SKM-1 (cell line): ENCODE measurements around the gene SLC38A6.
"Not testable (repeated sequence)": the region's sequence is repeated elsewhere in the genome, so short reads cannot be mapped to it uniquely, and the experiment has no call there.

Experiments used
- DNase-seq: peaks from one replicate; lab custom pipeline; 2025; ENCODE audit not compliant: unreplicated experiment; lab: John Stamatoyannopoulos, UW

SLC38A6 gene

DNA sequence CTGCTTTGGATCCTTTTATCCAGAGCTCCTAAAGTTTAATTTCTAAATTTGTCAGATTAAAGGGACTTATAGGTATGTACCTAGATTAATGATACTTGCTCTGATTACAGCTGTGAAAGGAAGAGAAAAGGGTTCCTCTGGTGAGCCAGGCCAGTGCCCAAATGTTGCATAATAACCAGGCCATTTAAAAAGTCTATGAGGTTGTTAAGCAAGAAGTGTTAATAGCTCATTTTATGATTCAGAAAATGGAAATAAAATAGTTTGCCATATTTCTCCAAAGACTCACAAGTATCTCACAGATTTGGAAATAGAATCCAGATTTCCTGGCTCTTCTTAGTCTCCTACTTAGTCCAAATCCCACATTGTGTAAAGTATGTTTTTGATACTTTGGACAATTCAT is 67.6 kb downstream of the SLC38A6 start:
- DNase-seq, result no peak

DNA sequence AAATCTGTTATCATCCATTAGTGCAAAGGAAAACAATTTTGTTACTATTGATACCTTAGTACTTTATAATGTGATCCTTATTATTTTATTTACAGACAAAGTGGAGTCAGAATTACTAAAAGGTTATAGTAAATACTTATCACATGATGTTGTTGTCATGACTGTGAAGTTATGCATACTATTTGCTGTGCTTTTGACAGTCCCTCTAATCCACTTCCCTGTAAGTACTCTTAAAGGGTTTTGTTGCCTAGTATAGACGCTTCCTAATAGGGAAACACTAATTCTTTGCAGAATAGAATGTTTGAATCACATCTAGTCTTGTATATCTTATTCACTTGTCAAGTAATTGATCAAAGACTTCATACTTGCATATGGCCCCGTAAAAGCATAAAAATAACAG is 69.4 kb downstream of the SLC38A6 start:
- no peak for DNase-seq

DNA sequence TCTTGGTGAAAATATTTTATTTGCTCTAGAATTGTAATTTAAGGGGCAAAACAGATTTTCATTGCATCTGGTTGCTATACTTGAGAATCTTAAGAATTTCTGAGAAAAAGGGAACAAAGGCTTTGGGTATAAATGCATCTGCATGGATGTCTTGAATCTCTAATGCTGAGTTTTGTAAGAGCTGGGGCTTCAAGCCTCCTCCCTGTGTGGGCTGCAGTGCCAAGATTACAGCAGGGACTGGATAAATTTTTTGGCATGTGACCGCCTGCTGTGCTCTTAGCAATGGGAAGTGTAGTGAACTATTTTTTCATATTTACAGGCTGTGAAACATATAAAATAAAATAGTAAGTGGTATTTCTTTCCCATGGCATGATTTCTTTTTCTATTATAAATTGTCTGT is 70.0 kb downstream of the SLC38A6 start:
- no peak for DNase-seq

DNA sequence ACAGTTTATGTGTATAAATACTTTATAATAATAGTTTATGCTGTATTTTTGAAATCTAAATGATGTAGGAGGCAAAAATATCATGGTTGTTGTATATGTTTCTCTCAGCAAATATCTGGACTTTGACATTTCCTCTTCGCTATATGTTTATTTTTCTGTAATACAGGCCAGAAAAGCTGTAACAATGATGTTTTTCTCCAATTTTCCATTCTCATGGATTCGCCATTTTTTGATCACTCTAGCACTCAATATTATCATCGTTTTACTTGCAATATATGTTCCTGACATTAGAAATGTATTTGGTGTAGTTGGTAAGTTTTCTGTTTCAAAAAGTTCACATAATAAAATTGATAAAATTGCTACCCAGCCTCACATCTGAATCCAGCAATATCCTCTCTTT is 70.6 kb downstream of the SLC38A6 start:
- no peak for DNase-seq

DNA sequence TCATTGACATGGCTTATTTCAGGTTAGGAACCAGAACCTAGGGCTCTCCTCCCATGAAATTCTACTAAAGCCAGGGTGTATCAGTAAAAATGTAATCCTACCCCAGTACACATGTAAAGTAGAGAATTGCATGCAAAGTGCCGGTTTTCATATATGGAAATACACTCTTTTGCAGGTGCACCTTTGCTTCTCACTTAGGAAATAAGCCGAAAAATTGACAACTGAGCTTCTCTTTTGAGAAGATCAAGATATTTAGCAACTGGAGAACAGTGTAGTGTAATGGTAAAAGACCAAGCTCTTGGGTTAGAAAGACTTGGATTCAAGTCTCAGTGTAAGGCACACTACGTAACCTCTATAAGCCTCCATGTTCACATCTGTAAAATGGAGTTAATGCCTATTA is 82.4 kb downstream of the SLC38A6 start:
- no peak for DNase-seq

DNA sequence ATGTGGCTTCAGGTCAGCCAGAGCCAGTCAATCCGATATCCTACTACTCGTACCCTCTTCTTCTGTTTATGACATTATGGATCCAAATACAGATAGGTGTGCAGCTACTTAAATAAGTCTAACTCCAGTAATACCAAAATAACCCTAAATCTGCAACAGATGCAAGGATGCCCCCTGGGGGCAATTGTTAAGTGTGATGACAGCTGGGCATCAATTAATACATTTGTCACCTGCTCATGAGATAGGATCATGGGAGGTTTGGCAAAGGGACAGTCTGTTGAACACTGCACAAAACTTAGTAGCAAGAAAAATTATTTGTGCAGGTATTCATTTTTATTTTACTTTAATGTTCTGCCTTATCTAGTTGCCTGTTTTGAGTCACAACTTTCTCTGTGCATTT is 83.2 kb downstream of the SLC38A6 start:
- no peak for DNase-seq

DNA sequence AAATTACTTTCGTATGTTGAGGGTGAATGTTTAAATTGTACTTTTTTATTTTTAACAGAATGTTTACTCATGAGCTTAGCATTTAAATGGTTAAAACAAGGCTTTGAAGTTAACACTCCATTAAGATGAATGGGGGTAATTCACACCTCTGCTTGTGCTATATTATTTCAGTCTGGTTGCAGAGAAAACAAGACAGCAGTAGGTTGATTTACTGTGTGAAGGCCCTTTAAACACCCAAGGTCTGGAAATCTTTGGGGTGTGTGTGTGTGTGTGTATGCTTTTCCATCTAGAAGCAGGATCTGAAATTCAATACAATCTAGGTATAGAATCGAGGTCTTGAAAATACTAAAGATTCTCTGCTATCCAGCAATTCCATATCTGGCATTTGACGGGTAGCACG is 83.8 kb downstream of the SLC38A6 start:
- DNase-seq, result no peak

DNA sequence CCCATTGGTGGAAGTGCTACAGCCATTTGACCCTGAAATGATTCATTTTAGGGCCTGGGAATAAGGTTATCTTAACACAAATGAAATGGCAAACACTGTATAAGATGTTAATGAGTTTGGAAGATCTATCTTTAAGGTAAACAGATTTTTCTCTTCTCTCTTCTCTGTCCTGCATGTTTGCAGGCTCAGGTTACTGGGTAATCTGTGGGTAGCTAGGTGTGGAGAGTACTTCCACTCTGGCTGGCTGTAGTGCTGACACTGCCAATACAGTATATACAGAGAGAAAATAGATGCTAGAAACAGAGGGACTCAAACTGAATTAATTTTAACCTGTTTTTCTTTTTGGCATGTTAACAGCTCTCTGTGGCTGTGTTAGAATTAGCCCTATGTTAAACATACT is 84.6 kb downstream of the SLC38A6 start:
- no peak for DNase-seq

DNA sequence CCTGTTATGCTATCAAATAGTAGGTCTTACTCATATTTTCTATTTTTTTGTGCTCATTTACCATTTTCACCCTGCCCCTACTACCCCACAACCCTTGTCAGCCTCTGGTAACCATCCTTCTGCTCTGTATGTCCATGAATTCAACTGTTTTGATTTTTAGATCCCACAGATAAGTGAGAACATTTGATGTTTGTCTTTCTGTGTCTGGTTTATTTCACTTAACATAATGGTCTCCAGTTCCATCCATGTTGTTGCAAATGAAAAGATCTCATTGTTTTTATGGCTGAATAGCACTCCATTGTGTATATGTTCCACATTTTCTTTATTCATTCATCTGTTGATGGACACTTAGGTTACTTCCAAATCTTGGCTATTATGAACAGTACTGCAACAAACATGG is 91.4 kb downstream of the SLC38A6 start:
- not testable (repeated sequence) for DNase-seq

DNA sequence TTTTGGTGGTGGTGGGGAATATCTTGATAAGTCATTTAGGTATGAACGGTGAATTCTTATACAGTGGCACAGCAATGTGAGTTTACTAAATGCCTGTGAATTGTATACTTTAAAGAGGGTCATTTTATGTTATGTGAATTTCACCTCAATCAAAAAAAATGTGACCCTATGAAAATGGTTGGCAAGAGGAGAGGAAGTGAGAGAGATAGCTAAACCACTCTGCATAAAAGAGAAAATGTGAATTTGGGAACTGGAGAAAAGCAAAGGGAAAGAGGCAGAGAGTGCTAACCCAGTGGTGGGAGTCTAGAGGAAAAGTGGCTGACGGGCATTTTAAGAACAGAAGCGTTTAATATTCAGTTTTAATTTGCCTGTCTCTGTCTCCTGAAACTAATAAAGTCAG is 93.8 kb downstream of the SLC38A6 start:
- no peak for DNase-seq

DNA sequence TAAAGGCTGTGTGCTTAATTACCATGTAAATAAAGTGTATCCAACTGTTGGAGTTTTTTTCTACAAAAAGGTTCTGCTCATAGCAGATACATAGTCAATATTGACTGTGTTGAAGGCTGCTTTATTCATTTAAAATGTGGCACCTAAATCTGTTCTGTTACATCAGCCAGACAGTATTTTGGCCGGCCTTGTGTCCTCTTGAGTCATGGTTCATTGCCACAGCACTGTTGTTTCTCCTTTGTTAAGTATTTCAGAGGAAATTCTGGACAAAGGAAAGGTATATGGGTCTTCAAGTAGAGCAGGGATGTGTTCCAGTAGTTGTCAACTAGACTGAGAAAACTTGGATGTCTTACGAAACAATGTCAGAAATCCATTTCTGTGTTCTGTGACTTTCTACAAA is 95.5 kb downstream of the SLC38A6 start:
- no peak for DNase-seq

DNA sequence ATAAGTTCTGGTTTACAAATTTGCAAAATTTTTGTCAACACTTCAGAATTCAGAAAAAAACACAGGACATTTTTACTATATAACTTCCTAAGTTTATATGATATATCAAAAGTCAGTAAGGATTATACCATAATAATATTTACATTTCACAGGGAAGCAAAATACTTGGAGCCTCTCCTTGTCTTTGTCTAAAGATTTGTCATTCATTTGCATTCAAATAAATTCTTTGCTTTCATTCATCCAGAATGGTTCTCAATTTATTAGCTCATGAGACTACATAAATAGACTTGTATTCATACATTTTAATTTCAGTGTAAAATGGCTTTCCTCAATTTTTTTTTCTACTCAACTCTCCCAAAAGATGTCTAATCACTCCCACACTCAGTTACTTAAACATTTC is 96.4 kb downstream of the SLC38A6 start:
- DNase-seq, result no peak

DNA sequence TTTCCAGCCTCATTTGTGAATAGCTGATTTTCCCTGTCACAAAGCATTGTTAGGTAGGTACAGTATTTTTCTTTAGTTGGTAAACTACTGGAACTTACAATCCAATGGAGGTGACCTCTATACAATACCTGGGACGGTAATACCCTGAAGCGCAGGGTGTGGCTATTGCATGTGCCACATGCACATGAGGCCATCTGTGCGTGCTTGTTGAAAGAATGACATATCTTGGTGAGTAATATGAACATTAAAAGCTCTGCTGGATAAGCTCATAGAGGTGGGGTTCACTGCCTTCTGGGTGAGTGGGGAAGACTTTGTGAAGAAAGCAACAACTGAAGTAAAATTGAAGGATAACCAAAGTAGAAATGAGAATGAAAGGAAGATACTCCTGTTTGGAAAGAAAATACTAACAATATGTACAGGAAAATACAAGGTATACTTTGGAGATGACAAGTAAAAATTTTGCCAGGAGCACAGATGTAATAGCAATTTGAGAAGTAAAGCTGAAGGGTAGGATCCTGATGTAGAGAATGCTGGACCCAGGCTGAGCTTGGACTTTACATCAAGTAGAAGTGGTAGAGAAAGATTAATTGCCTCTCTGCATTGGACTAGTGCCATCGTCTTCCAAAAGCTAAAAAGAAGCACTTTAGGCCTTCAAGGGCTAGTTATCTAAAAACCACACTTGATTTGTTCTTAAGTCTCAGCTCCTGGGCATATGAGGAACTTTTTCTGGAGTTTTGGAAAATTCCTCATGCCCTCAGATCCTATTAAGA is 97.1 kb downstream of the SLC38A6 start:
- no peak for DNase-seq

DNA sequence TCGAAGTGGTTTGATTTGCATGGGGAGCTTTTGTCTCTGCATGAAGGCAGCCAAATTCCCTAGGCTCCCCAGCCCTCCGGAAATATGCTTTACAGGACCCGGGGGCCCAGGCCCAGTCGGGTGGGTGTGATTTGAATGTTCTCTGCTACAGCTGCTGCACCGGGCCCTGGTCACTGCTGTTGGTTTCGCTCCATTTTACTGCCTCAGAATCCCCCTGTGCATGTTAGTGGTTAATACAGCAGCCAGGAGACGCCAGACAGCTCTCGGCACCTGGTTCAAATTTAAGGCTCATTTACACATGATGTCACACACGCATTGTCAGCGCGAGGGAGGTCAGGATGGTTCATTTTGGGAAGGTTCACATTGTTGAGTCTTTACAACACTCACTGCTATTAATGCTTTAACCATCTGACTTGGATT is 99.6 kb downstream of the SLC38A6 start:
- DNase-seq, result no peak

DNA sequence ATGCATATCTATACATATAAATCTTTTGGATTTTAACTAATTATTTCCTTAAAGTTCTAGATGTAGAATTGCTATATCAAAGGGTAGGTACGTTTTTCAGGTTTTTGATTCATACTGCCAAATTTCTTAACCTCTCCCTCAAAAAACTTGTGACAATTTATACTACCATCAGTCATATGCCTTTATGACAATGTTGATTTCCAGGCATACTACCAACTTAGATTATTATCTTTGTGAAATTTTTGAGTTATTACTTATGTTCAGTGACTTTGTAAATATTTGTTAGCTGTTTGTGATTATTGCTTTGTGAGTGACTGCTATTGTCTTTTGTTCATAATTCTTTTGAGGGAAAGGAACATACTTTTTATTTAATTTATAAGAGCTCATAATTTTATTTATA is 107.0 kb downstream of the SLC38A6 start:
- DNase-seq, result no peak

DNA sequence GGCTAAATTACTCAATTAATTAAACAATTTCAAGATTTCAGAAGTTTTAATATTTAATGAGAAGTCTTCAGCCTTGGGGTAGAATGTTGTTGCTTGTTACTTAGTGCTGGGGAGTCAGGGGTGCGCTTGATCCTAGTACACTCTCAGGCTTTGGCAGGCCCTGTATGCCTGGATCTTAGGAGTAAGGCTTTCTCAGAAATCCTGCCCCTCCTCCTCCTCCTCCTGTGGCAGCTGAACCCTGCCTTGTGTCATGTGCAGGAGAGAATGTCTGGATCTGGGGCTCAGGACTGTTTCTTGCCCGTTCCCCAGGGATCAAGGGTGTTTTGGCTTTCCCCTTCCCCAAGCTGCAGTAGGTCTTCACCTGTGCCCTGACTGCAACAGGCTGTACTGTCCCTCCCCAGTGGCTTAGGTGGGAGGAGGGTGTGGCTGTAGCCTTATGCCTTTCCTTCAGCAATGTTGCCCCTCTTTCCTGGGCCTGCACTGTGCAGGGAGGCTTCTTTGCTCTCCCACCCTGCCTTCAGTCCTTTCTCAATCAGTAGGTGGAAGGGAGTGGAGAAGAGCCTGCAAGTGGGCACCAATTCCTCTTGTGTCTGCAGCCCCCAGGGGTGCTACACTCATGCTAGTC is 108.2 kb downstream of the SLC38A6 start:
- DNase-seq, result no peak

DNA sequence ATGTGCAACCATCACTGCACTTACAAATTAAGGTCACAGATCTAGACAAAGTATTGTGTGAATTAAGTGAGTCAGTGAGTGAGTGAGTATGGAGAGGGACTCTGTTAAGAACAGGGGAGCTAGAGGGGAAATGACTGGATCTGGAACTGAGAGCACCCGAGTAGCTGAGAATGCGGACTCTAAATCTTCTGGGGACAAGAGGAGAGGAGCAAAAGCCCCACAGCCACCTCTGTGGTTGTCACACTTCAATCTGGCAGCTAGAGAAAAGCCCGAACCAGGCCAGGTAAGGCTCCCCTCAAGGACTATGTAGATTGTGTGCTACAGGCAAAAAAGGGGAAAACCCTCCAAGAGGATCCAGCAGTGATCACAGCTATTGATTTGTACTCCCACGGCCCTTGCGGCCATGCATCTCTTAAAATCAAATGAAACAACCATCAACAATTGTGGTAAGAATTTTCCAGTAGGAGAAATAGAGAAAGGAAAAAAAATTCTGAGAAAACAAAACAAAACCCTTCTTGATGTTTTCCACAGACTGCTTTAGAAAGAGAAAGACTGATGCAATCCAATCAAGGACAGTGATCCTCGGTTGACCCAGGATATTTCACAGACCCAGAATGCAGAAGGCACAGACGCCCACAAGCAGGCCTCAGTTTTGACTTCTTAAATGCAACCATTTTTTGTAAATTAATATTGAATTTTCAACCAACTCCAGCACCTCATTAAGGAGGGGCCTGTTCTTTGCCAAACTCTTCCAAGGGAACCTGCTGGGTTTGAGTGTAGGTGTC is 109.6 kb downstream of the SLC38A6 start:
- no peak for DNase-seq

DNA sequence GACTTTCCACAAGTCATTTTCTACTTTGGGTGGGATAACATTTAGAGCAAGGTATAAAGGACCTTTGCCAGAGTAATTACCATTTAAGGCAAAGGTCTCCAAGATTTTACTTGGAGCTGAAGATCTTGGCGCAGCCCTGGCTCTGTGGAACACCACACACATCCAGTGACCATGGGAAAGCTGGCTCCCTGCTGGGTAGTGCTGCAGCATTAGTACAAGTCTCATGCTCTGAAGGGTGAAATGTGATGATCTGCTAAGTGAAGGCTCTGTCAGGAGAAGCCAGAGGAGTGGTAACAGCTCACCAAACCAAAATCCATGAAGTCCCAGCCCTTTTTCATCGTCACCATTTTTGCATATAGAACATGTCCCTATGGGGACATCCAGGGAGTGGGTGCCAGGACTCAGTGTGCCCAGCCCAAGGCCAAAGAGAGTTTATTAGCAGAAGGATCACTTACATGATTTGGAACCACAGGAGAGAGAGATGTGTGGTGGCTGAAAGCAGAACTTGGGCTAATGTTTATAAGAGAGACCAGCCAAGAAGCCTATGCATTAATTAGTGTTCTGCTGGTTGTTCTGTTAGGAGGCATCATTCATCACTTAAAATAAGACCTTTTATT is 110.7 kb downstream of the SLC38A6 start:
- no peak for DNase-seq

DNA sequence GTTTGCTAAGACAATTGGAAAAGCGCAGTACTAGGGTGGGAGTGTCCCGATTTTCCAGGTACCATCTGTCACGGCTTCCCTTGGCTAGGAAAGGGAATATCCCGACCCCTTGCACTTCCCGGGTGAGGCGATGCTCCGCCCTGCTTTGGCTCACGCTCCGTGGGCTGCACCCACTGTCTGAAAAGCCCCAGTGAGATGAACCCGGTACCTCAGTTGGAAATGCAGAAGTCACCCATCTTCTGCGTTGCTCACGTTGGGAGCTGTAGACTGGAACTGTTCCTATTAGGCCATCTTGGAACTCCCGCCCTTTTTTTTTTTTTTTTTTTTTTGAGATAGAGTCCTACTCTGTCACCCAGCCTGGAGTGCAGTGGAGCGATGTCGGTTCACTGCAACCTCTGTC is 117.1 kb downstream of the SLC38A6 start:
- DNase-seq, result not testable (repeated sequence)

DNA sequence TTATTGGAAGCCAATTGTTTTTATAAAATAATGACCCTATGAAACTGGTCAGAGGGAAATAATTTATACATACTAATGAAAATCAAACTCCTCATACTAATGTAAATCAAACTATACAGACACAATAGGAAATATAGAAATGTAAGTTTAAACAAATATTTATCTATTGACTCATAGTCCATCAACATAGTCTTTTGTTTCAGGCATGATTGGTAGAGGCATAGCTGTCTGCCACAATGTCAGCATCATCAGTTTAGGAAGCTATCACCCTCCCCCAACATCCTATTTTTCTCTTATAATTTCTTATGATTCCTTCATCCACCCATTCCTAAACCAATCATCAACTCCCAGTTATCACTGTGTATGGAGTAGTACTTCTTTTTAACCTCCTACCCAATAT is 117.7 kb downstream of the SLC38A6 start:
- DNase-seq, result no peak

DNA sequence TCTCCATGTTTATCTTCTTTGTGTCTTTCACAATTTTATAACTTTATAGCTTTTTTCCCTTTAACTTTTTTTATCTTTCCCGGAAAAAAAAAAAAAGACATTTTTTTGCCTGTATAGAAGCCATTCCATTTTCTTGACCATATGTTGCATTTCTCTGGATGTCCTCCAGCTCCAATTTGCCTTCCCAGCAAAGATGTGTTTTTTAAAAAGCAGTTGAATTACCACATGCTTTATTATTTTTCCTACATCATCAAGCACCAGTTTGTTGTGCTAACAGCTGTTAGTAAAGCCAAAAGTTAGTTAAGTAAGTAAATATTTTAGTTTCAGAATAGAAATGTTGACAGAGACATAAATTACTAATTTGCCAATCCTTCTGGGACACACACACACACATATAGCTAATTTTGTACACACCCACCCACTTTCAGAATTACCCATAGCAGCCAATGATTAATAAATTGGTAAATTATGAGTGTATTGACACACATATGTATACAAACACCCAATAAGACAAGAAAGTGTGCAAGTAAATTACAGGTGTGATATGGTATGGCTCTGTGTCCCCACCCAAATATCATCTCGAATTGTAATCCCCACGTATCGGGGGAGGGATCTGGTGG is 118.3 kb downstream of the SLC38A6 start:
- DNase-seq, result no peak
